Transverse colon (tissue), 4 donors: ENCODE results near the gene DTYMK. TPM values are rescaled to one million over a fixed set of nuclear protein-coding genes. Genes with fewer than 3 reads are reported as not detected.

Source experiments
- DNase-seq: peaks from one replicate; pipeline ENCODE4 v3.0.0-alpha.2; 2019
- H3K27ac ChIP-seq, 4 donors: fragments of 200-600 bp; sonication (generic); 2 replicates each; pipeline ENCODE4 v1.5.1; 2016 to 2018; ENCODE audit warnings: inconsistent platforms in 4 of 4
- H3K27me3 ChIP-seq: fragments of 200-600 bp; sonication (generic); 2 replicates; pipeline ENCODE4 v1.5.1; 2017; ENCODE audit warnings: inconsistent platforms
- H3K36me3 ChIP-seq, 4 donors: fragments of 200-600 bp; sonication (generic); 2 replicates each; pipeline ENCODE4 v1.5.1; 2017 to 2019; ENCODE audit warnings: inconsistent platforms in 4 of 4
- H3K4me1 ChIP-seq, 4 donors: fragments of 200-600 bp; sonication (generic); 2 replicates each; pipeline ENCODE4 v1.5.1; 2017 to 2020; ENCODE audit warnings: inconsistent platforms in 4 of 4
- H3K4me3 ChIP-seq, 4 donors: fragments of 200-600 bp; sonication (generic); 1 replicate in 1 of 4; 2 replicates in 3 of 4; pipeline versions ENCODE4 v1.5.1 to v1.6.1; 2017 to 2019; ENCODE audit warnings: inconsistent platforms in 4 of 4
- H3K9me3 ChIP-seq, 2 donors: fragments of 200-600 bp; sonication (generic); 2 replicates each; pipeline ENCODE4 v1.5.1; 2017 to 2019; ENCODE audit warnings: inconsistent platforms in 2 of 2
- CTCF ChIP-seq, 5 experiments: fragments of 200-600 bp in 3 of 5; fragments of 450-650 bp in 2 of 5; sonication (generic) in 3 of 5; IDR thresholded peaks; 1 replicate in 2 of 5; 2 replicates in 3 of 5; pipeline ENCODE4 v1.5.1; 2016 to 2017; ENCODE audit warnings: antibody characterized with exemption in 5 of 5, inconsistent platforms in 3 of 5, mild to moderate bottlenecking in 2 of 5, moderate library complexity in 1 of 5
- EP300 ChIP-seq: sonication (generic); formaldehyde crosslinking; IDR thresholded peaks from one replicate; pipeline ENCODE4 v1.6.1; 2017; ENCODE audit warnings: antibody characterized with exemption, low read depth
- POLR2A ChIP-seq: fragments of 450-650 bp; IDR thresholded peaks from one replicate; pipeline ENCODE4 v1.6.1; 2016; ENCODE audit warnings: antibody characterized with exemption, mild to moderate bottlenecking, moderate library complexity
- POLR2AphosphoS5 ChIP-seq, 3 donors: sonication (generic); formaldehyde crosslinking; IDR thresholded peaks; one replicate each; pipeline ENCODE4 v1.6.1; 2016; ENCODE audit warnings: antibody characterized with exemption in 3 of 3
- WGBS, 2 donors: methylation state at CpG; one replicate each; pipeline ENCODE4 v1.1.5; 2018; ENCODE audit warnings: low coverage in 1 of 2; 5-methylcytosine and 5-hydroxymethylcytosine counted together
- in situ Hi-C, 4 donors: fragments of 200-750 bp; cut with MboI; loops; one replicate each; pipeline versions ENCODE4 v1.15.0 to v1.15.1; 2017; ENCODE audit warnings: low sequenced_read_pairs in 3 of 4, low pct_ligation_motif_present in 1 of 4, low pct_unique_long_range_greater_than_20kb in 1 of 4
- intact Hi-C: fragments of 100-400 bp; cut with DNase I; formaldehyde crosslinking; loops from one replicate; pipeline ENCODE4 v1.15.1; 2023; ENCODE audit warnings: low total_unique reads
- total RNA-seq, 4 donors: library from RNA; depleted of rRNA; stranded (reverse); fragments of >200 nt; gene quantifications; one replicate each; pipeline ENCODE4 v1.1.0, GENCODE V29; 2016

DTYMK gene
- total RNA-seq, 4 donors from 2014 or later: 3.4 to 27.9 (median 11.4) TPM

DNA sequence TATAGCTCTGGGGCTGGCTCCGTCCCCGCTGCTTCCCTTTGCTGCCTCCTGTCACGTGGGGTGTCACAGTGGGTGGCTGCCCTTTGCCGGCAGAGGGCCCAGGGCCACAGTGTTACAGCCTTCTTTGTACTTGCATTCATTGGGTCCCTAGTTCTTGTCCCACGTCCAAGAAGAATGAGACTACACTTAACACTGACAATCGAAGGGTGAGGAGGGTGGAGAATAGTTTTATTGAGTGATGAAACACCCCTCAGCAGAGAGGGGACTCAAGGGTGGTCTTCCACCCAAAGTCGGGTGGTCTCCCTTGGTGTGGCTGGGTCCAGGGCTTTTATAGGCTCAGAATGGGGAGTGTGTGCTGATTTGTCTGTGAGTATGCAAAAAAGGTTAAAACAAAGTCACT is 47.2 kb downstream of the DTYMK start:
- H3K4me3 ChIP-seq: no peak overlapping the region
- intact Hi-C loops (no loop called here), in situ Hi-C loops (no loop called here)
- H3K27me3 ChIP-seq: no peaks in the 10 kb centered on the region
- no peak overlapping the region for H3K27ac ChIP-seq
- H3K9me3 ChIP-seq: no peaks in the 10 kb centered on the region
- peaks cover 31 to 53% (median 38%) of the 10 kb centered on the region in 4 donors for H3K4me1 ChIP-seq
- H3K36me3 ChIP-seq: no peaks in the 10 kb centered on the region
- no peak for DNase-seq
- no peak for TF ChIP-seq POLR2A
- no peak for TF ChIP-seq EP300
- WGBS, 2 donors: 86 to 95% methylated on average over 2 to 7 of the region's 7 CpGs

- intact Hi-C loops: no loop called here
- Histone ChIP-seq H3K27me3 (no peaks in the 10 kb centered on the region), H3K9me3 (no peaks in the 10 kb centered on the region), H3K4me3 (peak overlapping the region in 1 of 4 donors; percentile 97), H3K36me3 (no peaks in the 10 kb centered on the region), H3K4me1 (peaks cover 31 to 53% (median 38%) of the 10 kb centered on the region in 4 donors), H3K27ac (no peak overlapping the region)
- in situ Hi-C loops: no loop called here
- TF ChIP-seq POLR2A (no peak), POLR2AphosphoS5 (IDR thresholded peaks at IDR 0.05) (no peak), CTCF (IDR thresholded peaks at IDR 0.05) (no peak), EP300 (no peak)
- DNase-seq: no peak
- WGBS, 2 donors: 99% methylated on average over 14 of the region's 14 CpGs; no CpG with 5 or more reads in 1 of the 2 donors
These were observed 47.7 kb downstream of the DTYMK start for GRCh38 chr2:241638940-241639339.

- intact Hi-C loops: no loop called here
- peak; percentile 23 for DNase-seq
- in situ Hi-C loops: no loop called here
These were observed 48.6 kb downstream of the DTYMK start for GRCh38 chr2:241637795-241638660.

GRCh38 chr2:241637018-241637794 is 49.4 kb downstream of the DTYMK start, which contains the start of the genes ATG4B and THAP4:
ATG4B (plus strand) TSS chr2:241637693; CDS start chr2:241637715, 22 bp downstream.
THAP4 (minus strand) TSS chr2:241637158; CDS start chr2:241637017, 141 bp downstream.
- 0% methylated on average over 52 of the region's 123 CpGs; no CpG with 5 or more reads in 1 of the 2 donors for WGBS, 2 donors
- no peaks in the 10 kb centered on the region for H3K9me3 ChIP-seq
- H3K27ac ChIP-seq: peak within 1 kb of the TSS; percentile 98 to 100 (median 99)
- in situ Hi-C loops (no loop called here), intact Hi-C loops (no loop called here)
- H3K27me3 ChIP-seq: no peaks in the 10 kb centered on the region
- H3K36me3 ChIP-seq: peaks cover 0 to 16% (median 8%) of the 10 kb centered on the region in 4 donors
- peak within 1 kb of the TSS; percentile 90 to 100 (median 98) for H3K4me3 ChIP-seq
- TF ChIP-seq POLR2AphosphoS5 (IDR thresholded peaks at IDR 0.05) (peak; percentile 90 to 95 (median 93)), POLR2A (peak; percentile 71), EP300 (no peak), CTCF (IDR thresholded peaks at IDR 0.05) (no peak)
- DNase-seq: peak; percentile 87
- peaks cover 31 to 53% (median 38%) of the 10 kb centered on the region in 4 donors for H3K4me1 ChIP-seq

More at GRCh38 chr2:241637795-241638660, 48.6 kb downstream of the DTYMK start:
- TF ChIP-seq POLR2AphosphoS5 (IDR thresholded peaks at IDR 0.05): no peak
- no peak for TF ChIP-seq POLR2A
- no peak for TF ChIP-seq CTCF (IDR thresholded peaks at IDR 0.05)
- TF ChIP-seq EP300: no peak
- H3K9me3 ChIP-seq: no peaks in the 10 kb centered on the region
- no peaks in the 10 kb centered on the region for H3K27me3 ChIP-seq
- 1 to 2% methylated on average over 6 to 60 of the region's 67 CpGs for WGBS, 2 donors
- peak overlapping the region; percentile 90 to 100 (median 98) for H3K4me3 ChIP-seq
- H3K27ac ChIP-seq: peak overlapping the region; percentile 98 to 100 (median 99)
- peaks cover 0 to 8% (median 4%) of the 10 kb centered on the region in 4 donors for H3K36me3 ChIP-seq
- peaks cover 31 to 53% (median 38%) of the 10 kb centered on the region in 4 donors for H3K4me1 ChIP-seq
